HepG2 (cell line): Measurements from ENCODE around the gene PLRG1. TPM values are rescaled to one million over a fixed set of nuclear protein-coding genes. Genes with fewer than 3 reads are reported as not detected.

Experiments used
- CEBPG ChIP-seq: IDR thresholded peaks from 2 replicates; pipeline ENCODE4 v1.6.1; 2016
- CHD4 ChIP-seq: fragments of 200-600 bp; sonication (generic); IDR thresholded peaks from 2 replicates; pipeline ENCODE4 v1.7.0; 2017; ENCODE audit warnings: mild to moderate bottlenecking, low read length, borderline replicate concordance
- GABPB1 ChIP-seq: IDR thresholded peaks from 2 replicates; pipeline ENCODE4 v1.6.1; 2016; ENCODE audit warnings: mild to moderate bottlenecking, missing genetic modification reagents, moderate library complexity, missing compliant biosample characterization
- KAT8 ChIP-seq: IDR thresholded peaks from 2 replicates; pipeline ENCODE4 v1.6.1; 2016; ENCODE audit warnings: missing genetic modification reagents, missing compliant biosample characterization
- NPAS2 ChIP-seq: sonication (generic); formaldehyde crosslinking; IDR thresholded peaks from 2 replicates; pipeline ENCODE4 v1.8.0; 2022; ENCODE audit warnings: mild to moderate bottlenecking, missing genetic modification reagents, borderline replicate concordance
- PRPF4 ChIP-seq: fragments of 200-400 bp; formaldehyde crosslinking; IDR thresholded peaks from 2 replicates; pipeline ENCODE4 v1.6.1; 2016; ENCODE audit warnings: low read length, low read depth; ENCODE audit not compliant: poor library complexity, severe bottlenecking
- RARA ChIP-seq: IDR thresholded peaks from 2 replicates; pipeline ENCODE4 v1.6.1; 2016; ENCODE audit warnings: missing genetic modification reagents, missing compliant biosample characterization
- RBAK ChIP-seq: sonication (generic); formaldehyde crosslinking; IDR thresholded peaks from 2 replicates; pipeline ENCODE4 v1.5.1; 2020; ENCODE audit warnings: mild to moderate bottlenecking, missing genetic modification reagents
- RNF2 ChIP-seq: fragments of 450-650 bp; conservative IDR thresholded peaks from 2 replicates; pipeline ENCODE4 v1.6.1; 2016; ENCODE audit warnings: low read depth
- RXRA ChIP-seq: sonication (generic); formaldehyde crosslinking; IDR thresholded peaks from 2 replicates; pipeline ENCODE4 v1.5.1; 2020; ENCODE audit warnings: missing genetic modification reagents
- SMAD9 ChIP-seq: sonication (generic); formaldehyde crosslinking; IDR thresholded peaks from 2 replicates; pipeline ENCODE4 v1.5.1; 2020; ENCODE audit warnings: mild to moderate bottlenecking, missing genetic modification reagents
- SNAI1 ChIP-seq: sonication (generic); formaldehyde crosslinking; IDR thresholded peaks from 2 replicates; pipeline ENCODE4 v1.5.0; 2020; ENCODE audit warnings: mild to moderate bottlenecking, missing genetic modification reagents, borderline replicate concordance
- SOX5 ChIP-seq: IDR thresholded peaks from 2 replicates; pipeline ENCODE4 v1.6.1; 2016; ENCODE audit warnings: borderline replicate concordance
- SP1 ChIP-seq, 2 experiments: fragments of 450-650 bp in 1 of 2; sonication (generic) in 1 of 2; formaldehyde crosslinking in 1 of 2; IDR thresholded peaks; 2 replicates each; pipeline versions ENCODE4 v1.4.0 to v1.6.1; 2016 to 2020; ENCODE audit warnings: missing genetic modification reagents in 1 of 2
- SRSF9 ChIP-seq: fragments of 200-400 bp; formaldehyde crosslinking; IDR thresholded peaks from 2 replicates; pipeline ENCODE4 v1.6.1; 2018; ENCODE audit warnings: borderline replicate concordance, mild to moderate bottlenecking, low read depth, low read length; ENCODE audit not compliant: insufficient read depth, poor library complexity, severe bottlenecking
- TAF15 ChIP-seq: fragments of 200-400 bp; formaldehyde crosslinking; IDR thresholded peaks from one replicate; pipeline ENCODE4 v1.6.1; 2018; ENCODE audit warnings: mild to moderate bottlenecking, low read depth, low read length; ENCODE audit not compliant: poor library complexity, severe bottlenecking
- THAP11 ChIP-seq: IDR thresholded peaks from 2 replicates; pipeline ENCODE4 v1.6.1; 2016; ENCODE audit warnings: missing biosample characterization, missing genetic modification reagents
- YEATS2 ChIP-seq: sonication (generic); formaldehyde crosslinking; IDR thresholded peaks from 2 replicates; pipeline ENCODE4 v1.4.0; 2020; ENCODE audit warnings: missing genetic modification reagents, borderline replicate concordance
- ZFP82 ChIP-seq: sonication (generic); formaldehyde crosslinking; IDR thresholded peaks from 2 replicates; pipeline ENCODE4 v1.5.1; 2020; ENCODE audit warnings: mild to moderate bottlenecking, missing genetic modification reagents, borderline replicate concordance
- ZNF143 ChIP-seq: sonication (generic); formaldehyde crosslinking; IDR thresholded peaks from 2 replicates; pipeline ENCODE4 v1.4.0; 2020; ENCODE audit warnings: missing genetic modification reagents
- ZNF251 ChIP-seq: sonication (generic); formaldehyde crosslinking; IDR thresholded peaks from 2 replicates; pipeline ENCODE4 v1.9.0; 2021; ENCODE audit warnings: mild to moderate bottlenecking, missing genetic modification reagents
- ZNF550 ChIP-seq: sonication (generic); formaldehyde crosslinking; IDR thresholded peaks from 2 replicates; pipeline ENCODE4 v1.4.0; 2020; ENCODE audit warnings: mild to moderate bottlenecking, missing genetic modification reagents, borderline replicate concordance
- ZNF619 ChIP-seq: sonication (generic); formaldehyde crosslinking; IDR thresholded peaks from 2 replicates; pipeline ENCODE4 v1.4.0; 2020; ENCODE audit warnings: mild to moderate bottlenecking, missing genetic modification reagents
- ZNF777 ChIP-seq: sonication (generic); formaldehyde crosslinking; IDR thresholded peaks from 2 replicates; pipeline ENCODE4 v1.4.0; 2020; ENCODE audit warnings: missing genetic modification reagents
- ZNF878 ChIP-seq: sonication (generic); formaldehyde crosslinking; IDR thresholded peaks from 2 replicates; pipeline ENCODE4 v1.8.1; 2023; ENCODE audit warnings: mild to moderate bottlenecking, missing genetic modification reagents, moderate library complexity
- ZNF879 ChIP-seq: sonication (generic); formaldehyde crosslinking; IDR thresholded peaks from 2 replicates; pipeline ENCODE4 v1.8.1; 2023; ENCODE audit warnings: missing genetic modification reagents
- polyA plus RNA-seq, 8 experiments: library from polyadenylated mRNA; depleted of rRNA in 3 of 8; stranded (reverse) in 7 of 8; unstranded in 1 of 8; fragments of >200 nt; fragmentation: Illumina TruSeq in 4 of 8; extraction: Trizol in 4 of 8; gene quantifications; 2 replicates each; pipeline versions ENCODE4 v1.2.1 to v1.2.3, GENCODE V29; 2011 to 2016; ENCODE audit warnings: low read depth in 4 of 8, missing spikeins in 1 of 8, mixed read lengths in 1 of 8; ENCODE audit not compliant: insufficient read depth in 1 of 8
- total RNA-seq, 5 experiments: library from RNA; depleted of rRNA; stranded (reverse); fragments of >200 nt; fragmentation: Illumina TruSeq; extraction: Trizol; gene quantifications; 2 replicates each; pipeline ENCODE4 v1.2.3, GENCODE V29; 2016; ENCODE audit warnings: low read depth in 1 of 5
- TF ChIP-seq, protein P1 (sequence below): sonication (generic); formaldehyde crosslinking; IDR thresholded peaks from 2 replicates; pipeline ENCODE4 v1.4.0; 2020; ENCODE audit warnings: missing genetic modification reagents
- TF ChIP-seq, protein P2 (sequence below): sonication (generic); formaldehyde crosslinking; IDR thresholded peaks from 2 replicates; pipeline ENCODE4 v1.4.0; 2020; ENCODE audit warnings: mild to moderate bottlenecking, low read depth, missing genetic modification reagents

Gene PLRG1
- total and polyA plus RNA-seq, 2 of the 13 experiments (the other 11 are each of a cell fraction or from before 2014, with no cell fraction given), result 77.3 to 110 TPM

DNA sequence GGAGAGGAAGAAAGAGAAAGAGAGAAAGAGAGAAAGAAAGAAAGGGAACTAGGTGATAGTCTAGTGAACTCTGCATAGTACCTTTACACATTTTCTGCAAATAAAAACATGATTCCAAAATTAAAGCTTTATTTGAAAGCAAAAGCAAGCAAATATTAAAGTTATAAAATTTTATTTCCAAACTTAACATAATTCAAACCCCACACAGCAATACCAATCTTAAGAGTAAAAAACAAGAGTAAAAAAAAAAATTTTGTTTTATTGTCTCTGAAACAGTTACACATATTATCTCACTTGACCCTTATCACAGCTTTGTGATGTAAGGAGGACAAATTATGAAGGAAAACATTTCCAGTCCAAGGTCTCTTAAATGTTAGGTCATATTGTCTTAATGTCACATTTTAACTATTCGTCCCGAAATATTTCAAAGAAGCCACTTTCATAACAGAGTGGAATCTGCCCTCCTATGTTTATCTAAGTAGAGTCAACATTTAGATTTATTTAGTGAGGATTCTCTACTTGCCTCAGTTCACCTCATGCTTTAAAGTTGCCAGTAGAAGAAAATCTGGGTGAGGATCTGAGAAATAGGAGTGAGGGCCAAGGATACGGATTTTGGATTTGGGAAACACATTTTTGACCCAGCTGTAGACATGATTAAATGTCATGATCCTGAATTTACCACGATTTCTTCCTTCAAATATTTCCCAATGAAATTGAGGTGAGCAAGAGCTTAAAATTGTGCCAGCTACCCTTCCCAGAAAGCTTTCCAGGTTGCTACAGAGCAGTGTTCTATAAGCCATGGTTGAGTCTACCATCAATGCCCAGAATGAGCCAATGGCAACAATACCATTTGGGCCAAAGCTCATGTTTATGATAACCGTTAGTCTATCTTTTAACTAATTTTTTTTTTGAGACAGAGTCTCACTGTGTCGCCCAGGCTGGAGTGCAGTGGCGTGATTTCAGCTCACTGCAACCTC lies 47.9 kb upstream of the PLRG1 start (continued):
- TF ChIP-seq, protein P1, sequence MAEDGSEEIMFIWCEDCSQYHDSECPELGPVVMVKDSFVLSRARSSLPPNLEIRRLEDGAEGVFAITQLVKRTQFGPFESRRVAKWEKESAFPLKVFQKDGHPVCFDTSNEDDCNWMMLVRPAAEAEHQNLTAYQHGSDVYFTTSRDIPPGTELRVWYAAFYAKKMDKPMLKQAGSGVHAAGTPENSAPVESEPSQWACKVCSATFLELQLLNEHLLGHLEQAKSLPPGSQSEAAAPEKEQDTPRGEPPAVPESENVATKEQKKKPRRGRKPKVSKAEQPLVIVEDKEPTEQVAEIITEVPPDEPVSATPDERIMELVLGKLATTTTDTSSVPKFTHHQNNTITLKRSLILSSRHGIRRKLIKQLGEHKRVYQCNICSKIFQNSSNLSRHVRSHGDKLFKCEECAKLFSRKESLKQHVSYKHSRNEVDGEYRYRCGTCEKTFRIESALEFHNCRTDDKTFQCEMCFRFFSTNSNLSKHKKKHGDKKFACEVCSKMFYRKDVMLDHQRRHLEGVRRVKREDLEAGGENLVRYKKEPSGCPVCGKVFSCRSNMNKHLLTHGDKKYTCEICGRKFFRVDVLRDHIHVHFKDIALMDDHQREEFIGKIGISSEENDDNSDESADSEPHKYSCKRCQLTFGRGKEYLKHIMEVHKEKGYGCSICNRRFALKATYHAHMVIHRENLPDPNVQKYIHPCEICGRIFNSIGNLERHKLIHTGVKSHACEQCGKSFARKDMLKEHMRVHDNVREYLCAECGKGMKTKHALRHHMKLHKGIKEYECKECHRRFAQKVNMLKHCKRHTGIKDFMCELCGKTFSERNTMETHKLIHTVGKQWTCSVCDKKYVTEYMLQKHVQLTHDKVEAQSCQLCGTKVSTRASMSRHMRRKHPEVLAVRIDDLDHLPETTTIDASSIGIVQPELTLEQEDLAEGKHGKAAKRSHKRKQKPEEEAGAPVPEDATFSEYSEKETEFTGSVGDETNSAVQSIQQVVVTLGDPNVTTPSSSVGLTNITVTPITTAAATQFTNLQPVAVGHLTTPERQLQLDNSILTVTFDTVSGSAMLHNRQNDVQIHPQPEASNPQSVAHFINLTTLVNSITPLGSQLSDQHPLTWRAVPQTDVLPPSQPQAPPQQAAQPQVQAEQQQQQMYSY (CRISPR knock-in tag), result no peak
- no peak for TF ChIP-seq GABPB1 (CRISPR knock-in tag)
- TF ChIP-seq RBAK (CRISPR knock-in tag), result no peak
- TF ChIP-seq PRPF4, result no peak
- no peak; the same call in 1 of the 2 replicates for TF ChIP-seq RXRA
- peak; percentile 89 for TF ChIP-seq CEBPG (CRISPR knock-in tag)
- no peak for TF ChIP-seq ZNF251 (CRISPR knock-in tag)
- TF ChIP-seq TAF15, result no peak
- TF ChIP-seq ZNF550 (CRISPR knock-in tag), result no peak
- TF ChIP-seq CHD4, result no peak
- no peak for TF ChIP-seq ZNF777 (CRISPR knock-in tag)
- TF ChIP-seq ZNF143 (CRISPR knock-in tag), result no peak
- TF ChIP-seq SNAI1 (CRISPR knock-in tag), result no peak
- TF ChIP-seq NPAS2, result no peak
- TF ChIP-seq THAP11 (CRISPR knock-in tag), result peak; percentile 51; the same call in 1 of the 2 replicates
- no peak for TF ChIP-seq ZFP82 (CRISPR knock-in tag)
- TF ChIP-seq, protein P2, sequence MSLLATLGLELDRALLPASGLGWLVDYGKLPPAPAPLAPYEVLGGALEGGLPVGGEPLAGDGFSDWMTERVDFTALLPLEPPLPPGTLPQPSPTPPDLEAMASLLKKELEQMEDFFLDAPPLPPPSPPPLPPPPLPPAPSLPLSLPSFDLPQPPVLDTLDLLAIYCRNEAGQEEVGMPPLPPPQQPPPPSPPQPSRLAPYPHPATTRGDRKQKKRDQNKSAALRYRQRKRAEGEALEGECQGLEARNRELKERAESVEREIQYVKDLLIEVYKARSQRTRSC, result no peak
- no peak for TF ChIP-seq YEATS2
- no peak for TF ChIP-seq ZNF879
- TF ChIP-seq SP1 (IDR thresholded peaks at IDR 0.05), result no peak
- no peak for TF ChIP-seq SP1 (CRISPR knock-in tag; IDR thresholded peaks at IDR 0.05)
- peak; percentile 33; the same call in 1 of the 2 replicates for TF ChIP-seq ZNF878 (CRISPR knock-in tag)
- TF ChIP-seq ZNF619 (CRISPR knock-in tag), result no peak
- TF ChIP-seq SOX5 (CRISPR knock-in tag), result peak; percentile 95; the same call in 1 of the 2 replicates
- peak; percentile 99 for TF ChIP-seq RARA (CRISPR knock-in tag)
- TF ChIP-seq RNF2, result no peak
- peak; percentile 50; the same call in 1 of the 2 replicates for TF ChIP-seq KAT8 (CRISPR knock-in tag)
- TF ChIP-seq SRSF9, result no peak
- no peak for TF ChIP-seq SMAD9 (CRISPR knock-in tag)
